HG02588 (cell line): ENCODE results near the gene GTF2H4.
"Not testable (repeated sequence)": the region's sequence is repeated elsewhere in the genome, so short reads cannot be mapped to it uniquely, and the experiment has no call there.

Experiments
- ATAC-seq: cut with Tn5 transposase; IDR thresholded peaks from one replicate; pipeline ENCODE4 v1.9.1; 2021; ENCODE audit warnings: mild to moderate bottlenecking, moderate library complexity; ENCODE audit not compliant: unreplicated experiment

The GTF2H4 gene

GRCh38 chr6:30917487-30917886 is 9.5 kb downstream of the GTF2H4 start:
- ATAC-seq, result no peak

- no peak for ATAC-seq
These were observed 10.7 kb downstream of the GTF2H4 start for GRCh38 chr6:30918670-30919069.

GRCh38 chr6:30922447-30922852 is 14.4 kb downstream of the GTF2H4 start:
- no peak for ATAC-seq

- not testable (repeated sequence) for ATAC-seq
These were observed 16.1 kb downstream of the GTF2H4 start for GRCh38 chr6:30924040-30924627.

GRCh38 chr6:30926644-30927043 is 18.6 kb downstream of the GTF2H4 start:
- ATAC-seq, result no peak

GRCh38 chr6:30927080-30927479 is 19.1 kb downstream of the GTF2H4 start:
- ATAC-seq, result not testable (repeated sequence)

GRCh38 chr6:30928677-30929076 is 20.7 kb downstream of the GTF2H4 start:
- no peak for ATAC-seq

GRCh38 chr6:30930506-30930905 is 22.5 kb downstream of the GTF2H4 start:
- ATAC-seq, result no peak

- ATAC-seq, result no peak
These were observed 23.3 kb downstream of the GTF2H4 start for GRCh38 chr6:30931272-30931671.

GRCh38 chr6:30931969-30932645 is 24.1 kb downstream of the GTF2H4 start, which contains the start of gene SFTA2:
Gene SFTA2, minus strand, starts transcription at chr6:30932170. Its CDS starts 74 bp downstream, at chr6:30932096.
- no peak for ATAC-seq

- ATAC-seq, result no peak
These were observed 24.8 kb downstream of the GTF2H4 start for GRCh38 chr6:30932665-30933365.

GRCh38 chr6:30935018-30935417 is 27.0 kb downstream of the GTF2H4 start:
- no peak for ATAC-seq

GRCh38 chr6:30937265-30937664 is 29.3 kb downstream of the GTF2H4 start:
- ATAC-seq, result no peak

- ATAC-seq, result no peak
These were observed 30.7 kb downstream of the GTF2H4 start for GRCh38 chr6:30938730-30939129.

GRCh38 chr6:30939473-30939872 is 31.5 kb downstream of the GTF2H4 start:
- ATAC-seq, result no peak

- ATAC-seq, result no peak
These were observed 32.5 kb downstream of the GTF2H4 start, which contains the start of gene MUCL3 for GRCh38 chr6:30940361-30940986. Gene MUCL3, plus strand, starts transcription at chr6:30940973. Its CDS starts 27 bp downstream, at chr6:30941000.

GRCh38 chr6:30942338-30943060 is 34.5 kb downstream of the GTF2H4 start:
- no peak for ATAC-seq

- no peak for ATAC-seq
These were observed 36.0 kb downstream of the GTF2H4 start for GRCh38 chr6:30944051-30944450.

- no peak for ATAC-seq
These were observed 37.3 kb downstream of the GTF2H4 start for GRCh38 chr6:30945281-30945680.

- no peak for ATAC-seq
These were observed 39.2 kb downstream of the GTF2H4 start for GRCh38 chr6:30947231-30947630.

GRCh38 chr6:30948811-30949210 is 40.8 kb downstream of the GTF2H4 start:
- no peak for ATAC-seq
